ENCODE measurements around the gene SRGAP3.

DNA sequence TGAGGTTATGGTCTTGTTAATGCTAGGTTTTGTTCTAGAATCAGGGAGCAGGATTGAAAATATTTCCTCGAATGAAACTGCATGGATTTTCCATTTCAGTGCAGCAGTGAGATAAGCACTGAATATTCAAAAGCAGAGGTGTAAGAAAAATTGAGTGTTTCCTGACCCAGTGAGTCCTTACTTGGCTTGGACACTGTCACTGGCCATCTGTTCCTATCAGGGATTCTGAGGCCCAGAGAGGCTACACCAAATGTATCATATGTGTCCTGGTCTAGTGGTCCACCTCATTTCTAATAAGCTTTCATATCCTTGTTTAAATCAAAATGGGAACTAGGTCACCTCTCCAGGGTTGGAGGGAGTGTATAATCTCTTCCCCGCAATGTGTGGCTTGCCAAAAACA lies 225.1 kb downstream of the SRGAP3 start:
- no peak for TF ChIP-seq POLR2A (IDR thresholded peaks at IDR 0.05)
- TF ChIP-seq, protein P1, sequence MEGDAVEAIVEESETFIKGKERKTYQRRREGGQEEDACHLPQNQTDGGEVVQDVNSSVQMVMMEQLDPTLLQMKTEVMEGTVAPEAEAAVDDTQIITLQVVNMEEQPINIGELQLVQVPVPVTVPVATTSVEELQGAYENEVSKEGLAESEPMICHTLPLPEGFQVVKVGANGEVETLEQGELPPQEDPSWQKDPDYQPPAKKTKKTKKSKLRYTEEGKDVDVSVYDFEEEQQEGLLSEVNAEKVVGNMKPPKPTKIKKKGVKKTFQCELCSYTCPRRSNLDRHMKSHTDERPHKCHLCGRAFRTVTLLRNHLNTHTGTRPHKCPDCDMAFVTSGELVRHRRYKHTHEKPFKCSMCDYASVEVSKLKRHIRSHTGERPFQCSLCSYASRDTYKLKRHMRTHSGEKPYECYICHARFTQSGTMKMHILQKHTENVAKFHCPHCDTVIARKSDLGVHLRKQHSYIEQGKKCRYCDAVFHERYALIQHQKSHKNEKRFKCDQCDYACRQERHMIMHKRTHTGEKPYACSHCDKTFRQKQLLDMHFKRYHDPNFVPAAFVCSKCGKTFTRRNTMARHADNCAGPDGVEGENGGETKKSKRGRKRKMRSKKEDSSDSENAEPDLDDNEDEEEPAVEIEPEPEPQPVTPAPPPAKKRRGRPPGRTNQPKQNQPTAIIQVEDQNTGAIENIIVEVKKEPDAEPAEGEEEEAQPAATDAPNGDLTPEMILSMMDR (IDR thresholded peaks at IDR 0.05) = no peak
